ENCODE data around the gene FXYD6. TPM values are rescaled to one million over a fixed set of nuclear protein-coding genes. Genes with fewer than 3 reads are reported as not detected.
A peak's percentile ranks its signal among the peaks of the same experiment; 100 is the strongest.

The FXYD6 gene
- total RNA-seq, 4 donors from 2014 or later, result 7.0 to 27.0 (median 20.1) TPM

GRCh38 chr11:117923275-117923674 lies 46.8 kb upstream of the FXYD6 start:
- H3K4me3 ChIP-seq (ENCODE audit: low read depth, poor library complexity, severe bottlenecking), result no peak overlapping the region
- no peak for DNase-seq (ENCODE audit: low spot score in 2 of 2)
- intact Hi-C loops (cut with DNase I; ENCODE audit: low total_unique reads), result no loop called here
- TF ChIP-seq POLR2A (IDR thresholded peaks at IDR 0.05) (no peak), CTCF (IDR thresholded peaks at IDR 0.05) (no peak)
- WGBS, 2 donors, result 90 to 98% methylated on average over 4 of the region's 4 CpGs

- H3K4me3 ChIP-seq (ENCODE audit: low read depth, poor library complexity, severe bottlenecking), result no peak overlapping the region
- DNase-seq (ENCODE audit: low spot score in 2 of 2), result no peak
- intact Hi-C loops (cut with DNase I; ENCODE audit: low total_unique reads), result no loop called here
- TF ChIP-seq POLR2A (IDR thresholded peaks at IDR 0.05) (no peak), CTCF (IDR thresholded peaks at IDR 0.05) (no peak)
- WGBS, 2 donors, result 96 to 97% methylated on average over 5 of the region's 5 CpGs
Measured at GRCh38 chr11:117921893-117922292, 45.4 kb upstream of the FXYD6 start.

- 94 to 97% methylated on average over 2 of the region's 2 CpGs for WGBS, 2 donors
- no peak for DNase-seq (ENCODE audit: low spot score in 2 of 2)
- intact Hi-C loops (cut with DNase I; ENCODE audit: low total_unique reads), result no loop called here
- no peak overlapping the region for H3K4me3 ChIP-seq (ENCODE audit: low read depth, poor library complexity, severe bottlenecking)
- TF ChIP-seq CTCF (IDR thresholded peaks at IDR 0.05), result no peak
- TF ChIP-seq POLR2A (IDR thresholded peaks at IDR 0.05), result no peak
Measured at GRCh38 chr11:117921456-117921855, 45.0 kb upstream of the FXYD6 start.

- WGBS, 2 donors, result 77 to 85% methylated on average over 4 of the region's 4 CpGs
- peak in 1 of 2 donors; percentile 42 for DNase-seq (ENCODE audit: low spot score in 2 of 2)
- no peak overlapping the region for H3K4me3 ChIP-seq (ENCODE audit: low read depth, poor library complexity, severe bottlenecking)
- intact Hi-C loops (cut with DNase I; ENCODE audit: low total_unique reads), result no loop called here
- TF ChIP-seq POLR2A (IDR thresholded peaks at IDR 0.05) (no peak), CTCF (IDR thresholded peaks at IDR 0.05) (no peak)
Measured at GRCh38 chr11:117919781-117920221, 43.3 kb upstream of the FXYD6 start.

- H3K4me3 ChIP-seq (ENCODE audit: low read depth, poor library complexity, severe bottlenecking), result no peak overlapping the region
- DNase-seq (ENCODE audit: low spot score in 2 of 2), result peak in 1 of 2 donors; percentile 12
- WGBS, 2 donors, result 13 to 21% methylated on average over 4 of the region's 4 CpGs
- TF ChIP-seq POLR2A (IDR thresholded peaks at IDR 0.05) (no peak), CTCF (IDR thresholded peaks at IDR 0.05) (no peak)
- intact Hi-C loops (cut with DNase I; ENCODE audit: low total_unique reads), result no loop called here
Measured at GRCh38 chr11:117919341-117919740, 42.9 kb upstream of the FXYD6 start.
